Measurements from ENCODE around the gene SENP1. TPM values are rescaled to one million over a fixed set of nuclear protein-coding genes. Genes with fewer than 3 reads are reported as not detected.
A peak's percentile ranks its signal among the peaks of the same experiment; 100 is the strongest.

Gene SENP1
- total and polyA plus RNA-seq, 8 donors: 1.9 to 8.9 (median 7.0) TPM

DNA sequence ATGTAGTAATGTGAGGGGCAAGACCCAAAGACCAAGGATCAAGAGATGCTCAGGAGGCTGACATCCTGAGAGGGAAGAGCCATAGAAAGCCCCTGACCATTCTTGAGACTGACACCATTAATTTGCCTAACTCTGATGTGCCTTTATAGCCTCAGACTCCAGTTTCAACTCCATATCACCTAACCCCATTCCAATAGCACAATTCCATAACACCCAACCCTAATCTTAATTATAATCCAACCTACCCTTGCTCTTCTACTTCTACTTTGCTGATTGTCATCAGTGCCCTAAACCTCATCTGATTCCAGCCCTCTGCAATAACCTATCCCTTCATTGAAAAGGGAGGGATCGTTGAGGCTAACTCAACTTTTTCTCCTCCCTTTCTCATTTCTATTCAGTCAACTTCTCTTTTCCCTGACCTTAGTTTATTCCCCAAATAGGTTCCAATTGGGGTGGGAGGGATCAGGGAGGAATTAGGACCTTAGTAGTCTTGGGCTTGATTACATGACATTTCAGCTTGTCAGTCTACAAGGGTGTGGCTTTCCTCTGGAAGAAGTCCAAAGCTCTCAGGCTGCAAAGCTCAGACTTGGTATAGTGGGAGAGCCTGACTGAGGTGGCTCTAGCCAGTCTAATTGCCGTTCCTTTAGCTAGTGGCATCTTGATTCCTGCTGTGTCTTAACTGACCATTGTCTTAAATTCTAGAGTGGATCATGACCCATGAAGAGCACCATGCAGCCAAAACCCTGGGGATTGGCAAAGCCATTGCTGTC lies 16.4 kb upstream of the SENP1 start:
- Histone ChIP-seq H3K4me3 (no peak overlapping the region), H3K27ac (no peak overlapping the region), H3K36me3 (no peaks in the 10 kb centered on the region), H3K9me3 (no peaks in the 10 kb centered on the region), H3K27me3 (no peaks in the 10 kb centered on the region), H3K4me1 (peaks cover 0 to 8% (median 0%) of the 10 kb centered on the region in 3 donors)
- 73 to 87% methylated on average over 2 of the region's 2 CpGs for WGBS, 2 donors
- TF ChIP-seq, protein P1, sequence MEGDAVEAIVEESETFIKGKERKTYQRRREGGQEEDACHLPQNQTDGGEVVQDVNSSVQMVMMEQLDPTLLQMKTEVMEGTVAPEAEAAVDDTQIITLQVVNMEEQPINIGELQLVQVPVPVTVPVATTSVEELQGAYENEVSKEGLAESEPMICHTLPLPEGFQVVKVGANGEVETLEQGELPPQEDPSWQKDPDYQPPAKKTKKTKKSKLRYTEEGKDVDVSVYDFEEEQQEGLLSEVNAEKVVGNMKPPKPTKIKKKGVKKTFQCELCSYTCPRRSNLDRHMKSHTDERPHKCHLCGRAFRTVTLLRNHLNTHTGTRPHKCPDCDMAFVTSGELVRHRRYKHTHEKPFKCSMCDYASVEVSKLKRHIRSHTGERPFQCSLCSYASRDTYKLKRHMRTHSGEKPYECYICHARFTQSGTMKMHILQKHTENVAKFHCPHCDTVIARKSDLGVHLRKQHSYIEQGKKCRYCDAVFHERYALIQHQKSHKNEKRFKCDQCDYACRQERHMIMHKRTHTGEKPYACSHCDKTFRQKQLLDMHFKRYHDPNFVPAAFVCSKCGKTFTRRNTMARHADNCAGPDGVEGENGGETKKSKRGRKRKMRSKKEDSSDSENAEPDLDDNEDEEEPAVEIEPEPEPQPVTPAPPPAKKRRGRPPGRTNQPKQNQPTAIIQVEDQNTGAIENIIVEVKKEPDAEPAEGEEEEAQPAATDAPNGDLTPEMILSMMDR (IDR thresholded peaks at IDR 0.05): no peak
- DNase-seq: no peak
- FAIRE-seq: no peak
- no peak for ATAC-seq
- intact Hi-C loops (cut with DNase I): no loop called here

DNA sequence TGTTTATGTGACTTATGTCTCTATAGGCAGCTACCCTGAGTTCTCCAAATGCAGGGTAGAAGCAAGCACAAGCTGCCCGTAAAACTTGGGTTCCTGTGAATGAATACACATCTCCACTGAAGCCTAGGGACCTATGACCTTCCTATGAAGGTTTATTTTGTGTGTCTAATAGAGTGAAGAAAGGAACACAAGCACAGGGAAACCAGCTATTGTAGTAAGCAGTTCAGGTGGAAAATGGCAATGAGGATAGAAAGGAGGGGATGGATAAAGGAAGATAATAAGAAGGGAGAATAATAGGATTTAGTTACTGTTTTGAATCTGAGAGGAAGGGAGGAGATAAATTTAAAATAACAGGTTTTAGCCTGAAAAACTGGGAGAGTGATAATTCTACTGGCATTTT lies 15.6 kb upstream of the SENP1 start:
- FAIRE-seq (no peak), DNase-seq (no peak), ATAC-seq (no peak)
- H3K36me3 ChIP-seq: no peaks in the 10 kb centered on the region
- peaks cover 0 to 8% (median 0%) of the 10 kb centered on the region in 3 donors for H3K4me1 ChIP-seq
- 92 to 100% methylated on average over 1 of the region's 1 CpG for WGBS, 2 donors
- H3K4me3 ChIP-seq: no peak overlapping the region
- intact Hi-C loops (cut with DNase I): no loop called here
- H3K9me3 ChIP-seq: no peaks in the 10 kb centered on the region
- no peak overlapping the region for H3K27ac ChIP-seq
- TF ChIP-seq, protein P1 (IDR thresholded peaks at IDR 0.05): no peak
- H3K27me3 ChIP-seq: no peaks in the 10 kb centered on the region

DNA sequence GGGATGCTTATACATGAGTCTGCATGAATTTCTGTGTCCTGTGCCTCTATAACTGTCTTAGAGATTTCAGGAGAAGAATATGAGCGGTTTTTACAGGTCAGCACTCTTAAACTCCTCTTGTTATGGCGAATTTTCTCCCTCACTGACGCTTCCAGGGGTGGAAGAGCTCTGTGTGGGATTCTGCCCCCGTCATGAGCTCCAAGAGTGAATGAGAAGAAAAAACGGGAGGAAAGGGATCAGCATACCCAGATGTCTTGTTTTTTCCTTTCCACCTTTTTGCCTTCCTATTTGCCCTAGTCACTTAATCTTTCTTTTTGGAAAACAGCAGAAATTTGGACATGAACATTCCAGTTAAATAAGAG lies 13.9 kb upstream of the SENP1 start:
- FAIRE-seq: no peak
- Histone ChIP-seq H3K9me3 (no peaks in the 10 kb centered on the region), H3K4me3 (peak overlapping the region; percentile 9 to 54 (median 41)), H3K27ac (no peak overlapping the region), H3K36me3 (no peaks in the 10 kb centered on the region), H3K4me1 (peaks cover 0 to 8% (median 0%) of the 10 kb centered on the region in 3 donors), H3K27me3 (no peaks in the 10 kb centered on the region)
- 15 to 20% methylated on average over 5 of the region's 5 CpGs for WGBS, 2 donors
- no peak for DNase-seq
- intact Hi-C loops (cut with DNase I): no loop called here
- peak in 1 of 4 donors; percentile 28 for ATAC-seq
- TF ChIP-seq, protein P1 (IDR thresholded peaks at IDR 0.05): no peak

DNA sequence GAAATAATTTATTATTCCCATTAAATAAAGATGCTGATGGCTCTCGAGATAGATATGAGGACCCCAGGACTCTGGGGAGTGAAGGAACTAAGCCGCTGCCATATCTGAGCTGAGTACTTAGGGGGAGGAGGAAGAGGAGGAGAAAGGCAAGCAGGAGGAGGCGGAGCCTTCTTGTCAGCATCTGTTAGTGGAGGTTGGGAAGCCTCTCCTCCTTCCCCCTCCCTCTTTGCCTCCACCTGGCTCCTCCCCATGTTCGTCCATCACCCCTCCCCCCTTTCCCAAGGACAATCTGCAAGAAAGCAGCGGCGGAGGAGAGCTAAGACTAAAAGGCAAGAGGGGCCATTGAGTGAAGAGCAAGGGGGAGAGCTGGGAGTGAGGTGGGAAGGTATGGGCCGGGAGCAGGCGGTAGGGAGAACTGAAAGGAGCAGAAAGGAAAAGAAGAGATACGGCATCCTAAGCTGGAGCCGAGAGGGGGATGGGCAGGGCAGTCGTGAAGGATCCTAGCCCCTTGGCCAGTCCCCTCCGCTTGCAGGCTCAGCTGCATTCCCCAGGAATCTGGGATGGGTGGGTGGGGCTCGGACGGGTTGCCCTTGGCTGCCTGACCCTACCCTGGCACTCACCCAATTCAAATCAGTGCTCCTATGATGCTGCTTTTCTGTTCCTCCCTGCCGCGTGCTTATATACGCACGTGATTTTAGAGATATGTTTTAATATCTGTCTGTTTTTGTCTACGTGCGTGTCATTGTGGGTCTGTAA lies 13.4 kb upstream of the SENP1 start, which contains the start of gene PFKM:
Gene PFKM (plus strand): TSS at position 287 of the 756 bp plus-strand sequence. CDS start 3,411 bp downstream, outside the sequence.
- no peaks in the 10 kb centered on the region for H3K9me3 ChIP-seq
- FAIRE-seq (no peak), DNase-seq (peak in 4 of 6 donors; percentile 70 to 83 (median 74)), ATAC-seq (peak; percentile 98 to 100 (median 99))
- peak within 1 kb of the TSS; percentile 9 to 54 (median 41) for H3K4me3 ChIP-seq
- H3K27ac ChIP-seq: no peak within 1 kb of the TSS
- H3K27me3 ChIP-seq: no peaks in the 10 kb centered on the region
- H3K36me3 ChIP-seq: no peaks in the 10 kb centered on the region
- peaks cover 0 to 8% (median 0%) of the 10 kb centered on the region in 3 donors for H3K4me1 ChIP-seq
- TF ChIP-seq, protein P1 (IDR thresholded peaks at IDR 0.05): no peak
- intact Hi-C loops (cut with DNase I): no loop called here
- WGBS, 2 donors: 2% methylated on average over 17 to 20 of the region's 20 CpGs
